Effector CD8-positive, alpha-beta T cell (primary cell): ENCODE data around the gene SH3BP5L.

Source experiments
- DNase-seq: peaks from one replicate; lab custom pipeline; 2025; lab: John Stamatoyannopoulos, UW

SH3BP5L gene

DNA sequence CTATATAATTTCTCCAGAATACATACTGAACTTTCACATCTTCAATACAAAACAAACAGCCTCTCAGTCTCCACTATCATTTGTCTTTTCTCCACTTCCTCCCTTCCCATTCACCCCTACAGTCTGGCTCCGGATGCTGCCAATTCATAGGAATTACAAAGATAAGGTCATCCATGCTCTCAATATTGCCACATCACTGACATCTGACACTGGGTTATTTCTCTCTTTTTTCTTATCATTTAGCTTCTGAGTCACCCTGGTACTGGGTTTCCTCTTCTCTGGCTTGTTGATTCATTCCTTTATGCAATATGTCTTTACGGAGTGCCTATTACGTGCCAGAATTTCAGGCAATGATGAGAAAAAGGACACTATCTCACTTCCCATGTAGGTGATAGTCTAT, 3.1 kb upstream of the SH3BP5L start:
- no peak for DNase-seq

DNA sequence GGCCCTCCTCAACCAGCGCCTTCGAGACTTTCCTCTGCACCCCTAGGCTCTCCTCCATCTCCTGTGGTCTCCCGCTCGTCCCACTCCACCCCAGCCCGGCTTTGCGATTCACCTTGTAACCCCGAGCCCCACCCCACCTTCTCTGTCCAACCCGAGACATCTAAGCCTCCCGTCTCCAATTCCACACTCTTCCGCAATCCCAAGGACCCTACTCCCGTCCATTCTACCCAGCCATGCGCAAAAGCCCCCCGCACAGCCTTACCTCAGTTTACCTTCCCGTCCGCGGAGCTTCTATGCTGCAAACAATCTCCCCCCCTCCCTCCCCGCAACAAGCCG, 174 bp downstream of the SH3BP5L start:
- no peak for DNase-seq

DNA sequence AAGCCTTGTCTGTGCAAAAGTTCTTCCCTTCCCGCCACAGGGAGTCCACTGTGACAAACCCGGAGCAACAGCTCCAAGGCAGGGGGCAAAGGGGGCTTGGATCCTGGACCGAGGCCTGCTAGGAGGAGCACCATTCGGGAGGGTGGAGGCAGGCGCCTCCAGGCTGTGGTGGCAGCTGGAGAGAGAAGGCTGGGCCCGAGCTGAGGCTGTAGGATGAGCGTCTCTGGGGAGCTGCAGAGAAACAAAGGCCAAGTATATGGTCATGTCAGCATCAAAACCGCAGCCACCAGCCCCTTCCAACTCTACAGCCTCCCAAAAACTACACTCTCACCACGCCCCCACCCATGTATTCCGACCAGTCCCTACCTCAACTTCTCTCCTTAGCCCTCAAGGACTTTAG, 579 bp downstream of the SH3BP5L start:
- DNase-seq: no peak

GRCh38 chr1:248824701-248825100, 1.0 kb downstream of the SH3BP5L start:
- no peak for DNase-seq

DNA sequence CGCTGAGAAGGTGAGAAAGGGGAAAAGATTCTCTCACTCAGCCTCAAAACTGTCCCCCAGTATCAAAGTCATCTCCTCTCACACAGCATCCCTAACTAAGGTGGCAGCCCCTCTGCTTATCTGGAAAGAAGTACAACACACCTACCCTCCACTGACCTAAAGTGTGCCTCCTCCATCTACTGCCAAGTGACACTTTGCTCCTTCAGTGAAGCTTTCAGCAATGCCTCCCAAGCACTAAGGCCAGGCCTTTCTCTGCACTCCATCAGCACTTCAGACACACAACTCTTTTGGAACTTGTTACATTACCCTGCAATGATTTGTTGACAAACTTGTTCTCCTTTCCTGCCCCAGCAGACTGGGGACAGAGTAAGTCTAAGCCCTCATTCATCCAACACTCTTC, 1.4 kb downstream of the SH3BP5L start:
- DNase-seq: no peak

DNA sequence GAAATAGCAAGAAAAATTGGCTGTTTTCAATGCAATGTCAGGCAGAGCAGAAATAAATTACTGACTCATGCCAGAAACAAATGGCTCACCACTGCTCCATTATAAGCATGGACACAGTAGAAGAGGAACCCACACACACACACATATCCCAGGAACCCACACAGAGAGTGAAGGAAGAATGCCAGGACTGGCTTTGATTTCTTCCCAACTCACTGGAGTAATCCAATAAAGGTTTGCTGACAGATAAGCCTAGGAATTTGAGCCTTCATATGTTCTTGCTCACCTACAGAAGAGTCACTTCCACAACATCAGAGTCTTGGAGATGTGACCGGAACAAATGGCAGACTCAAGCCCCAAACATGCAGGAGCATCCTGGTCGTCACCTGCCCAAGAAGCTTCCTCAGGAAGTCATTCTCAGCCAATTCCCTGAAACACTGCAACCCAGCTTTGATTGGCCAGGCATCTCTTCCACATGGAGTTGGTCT, 2.2 kb downstream of the SH3BP5L start:
- no peak for DNase-seq

DNA sequence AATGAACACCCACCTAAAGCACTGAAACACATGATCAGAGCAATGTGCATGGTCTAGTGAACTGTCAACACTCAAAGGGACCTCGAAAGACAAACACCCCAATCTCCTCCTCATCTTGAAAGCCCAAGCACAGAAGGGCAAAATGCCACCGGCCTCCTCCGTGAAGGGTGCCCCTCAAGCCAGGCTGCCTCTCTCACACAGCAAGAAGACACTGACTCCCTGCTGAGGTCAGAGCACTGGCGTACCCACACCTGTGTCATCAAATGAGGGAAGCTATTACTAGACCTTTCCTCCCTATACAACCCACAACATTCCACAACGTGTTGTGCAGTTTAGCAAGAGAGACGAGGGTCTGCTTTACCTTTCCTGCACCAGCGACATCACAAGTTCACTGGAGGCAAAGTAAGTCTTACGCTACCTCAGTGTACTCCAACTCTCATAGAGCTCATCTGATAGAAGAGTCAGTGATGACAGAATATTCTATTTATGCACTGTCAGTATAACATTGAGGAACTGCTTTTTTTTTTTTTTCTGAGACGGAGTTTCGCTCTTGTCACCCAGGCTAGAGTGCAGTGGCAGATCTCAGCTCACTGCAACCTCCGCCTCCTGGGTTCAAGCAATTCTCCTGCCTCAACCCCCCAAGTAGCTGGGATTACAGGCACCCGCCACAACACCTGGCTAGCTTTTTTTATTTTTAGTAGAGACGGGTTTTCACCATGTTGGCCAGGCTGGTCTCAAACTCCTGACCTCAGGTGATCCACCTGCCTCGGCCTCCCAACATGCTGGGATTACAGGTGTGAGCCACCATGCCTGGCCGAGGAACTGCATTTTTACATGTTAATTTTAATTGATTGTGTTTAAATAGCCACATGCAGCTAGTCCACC, 3.3 kb downstream of the SH3BP5L start:
- DNase-seq: no peak

DNA sequence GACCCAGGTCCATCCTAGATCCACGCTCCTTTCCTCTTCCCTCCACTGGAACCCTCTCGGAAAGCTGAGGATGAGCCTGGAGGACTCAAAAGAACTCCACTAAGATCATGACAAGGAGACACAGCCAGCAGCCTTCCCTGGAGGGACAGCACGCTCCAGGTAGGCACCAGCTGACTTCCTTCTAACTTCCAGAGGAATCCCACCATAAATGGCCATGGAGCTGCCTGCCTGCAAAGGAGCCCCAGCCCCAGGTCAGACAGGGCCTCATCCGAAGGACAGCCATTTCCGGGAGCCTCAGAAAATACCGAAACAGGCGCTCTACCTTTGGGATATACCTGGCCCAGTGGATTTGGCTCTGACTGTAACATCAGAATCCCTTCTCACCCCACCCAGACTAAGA, 4.1 kb downstream of the SH3BP5L start:
- DNase-seq: no peak

- no peak for DNase-seq
Observed at GRCh38 chr1:248821101-248821500, 4.6 kb downstream of the SH3BP5L start.

DNA sequence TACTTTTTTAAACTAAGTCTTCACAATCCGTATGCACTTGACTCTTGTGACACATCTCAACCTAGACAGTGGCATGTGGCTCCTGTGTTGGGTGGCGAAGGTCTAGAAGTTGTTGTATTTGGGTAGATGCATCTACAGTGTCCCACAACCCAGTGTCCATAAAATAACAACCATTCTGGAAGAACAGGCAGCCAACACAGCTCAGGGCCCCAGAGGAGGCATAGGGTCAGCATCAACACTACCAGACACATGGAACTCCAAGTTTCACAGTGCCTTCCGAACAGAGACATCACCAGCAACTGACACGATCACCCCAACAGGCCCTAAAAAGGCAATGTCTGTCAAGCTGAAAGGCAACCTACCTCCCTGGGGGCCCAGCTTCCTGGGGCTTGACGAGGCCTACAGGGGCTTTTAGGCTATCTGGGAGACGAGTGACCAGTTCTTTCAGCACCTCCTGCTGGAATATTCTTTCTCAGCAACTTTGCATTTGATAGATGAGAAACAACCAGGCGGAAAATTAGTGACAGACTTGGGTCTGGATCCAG, 5.6 kb downstream of the SH3BP5L start:
- DNase-seq: no peak

DNA sequence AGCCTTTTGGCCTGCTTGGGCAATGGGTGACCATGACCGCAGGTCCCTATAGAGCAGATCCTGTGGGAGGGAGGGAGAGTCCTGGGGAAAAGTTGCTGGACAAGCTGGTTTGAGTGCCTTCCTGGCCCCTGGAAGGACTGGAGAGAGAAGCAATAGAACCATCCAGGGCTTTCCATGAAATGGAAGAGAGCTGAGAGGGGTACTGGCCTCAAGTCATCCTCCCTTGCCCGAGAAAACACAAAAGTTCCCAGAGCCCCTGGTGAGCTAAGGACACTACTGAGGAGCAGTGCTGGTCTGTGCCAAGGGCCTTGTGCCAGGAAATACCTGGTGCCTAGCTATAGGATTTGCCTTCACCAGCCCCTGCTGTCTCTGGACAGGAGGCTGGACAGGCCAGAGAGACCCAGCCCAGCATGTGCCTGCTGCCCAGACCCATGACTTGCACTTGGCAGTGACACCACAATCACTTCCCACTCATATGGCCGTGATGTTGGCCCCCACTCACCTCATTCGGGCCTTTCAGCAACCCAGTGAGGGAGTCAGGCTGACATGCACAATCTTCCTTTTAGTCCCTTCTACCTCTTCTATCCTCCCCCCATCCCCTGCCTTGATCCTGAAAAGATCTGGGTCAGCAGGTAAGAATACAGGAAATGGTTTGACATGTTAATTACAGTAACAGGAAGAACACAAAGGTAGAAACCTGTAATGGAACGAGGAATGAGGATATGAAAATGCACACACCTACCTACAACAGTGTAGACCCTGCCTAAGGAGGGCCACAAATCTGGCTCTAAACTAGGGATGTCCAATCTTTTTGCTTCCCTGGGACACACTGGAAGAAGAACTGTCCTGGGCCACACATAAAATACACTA, 7.0 kb downstream of the SH3BP5L start:
- DNase-seq: no peak

DNA sequence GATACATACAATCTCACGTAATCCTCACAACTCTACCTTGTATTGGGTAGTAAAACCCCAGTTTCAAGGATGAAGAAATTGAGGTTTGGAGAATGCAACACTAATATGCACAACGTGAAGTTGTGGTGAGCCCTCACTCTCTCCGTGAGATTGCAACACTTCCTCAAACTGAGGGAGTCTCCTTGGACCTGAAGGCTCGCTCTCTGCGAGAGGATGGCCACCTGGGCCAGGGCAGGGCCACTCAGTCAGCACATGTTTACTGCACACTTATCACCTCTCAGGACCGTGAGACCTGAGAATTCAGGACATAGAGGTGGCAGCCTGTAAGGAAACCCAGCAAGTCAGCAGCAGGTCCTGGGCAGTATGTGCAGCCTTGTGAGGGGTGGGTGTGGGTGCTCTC, 8.7 kb downstream of the SH3BP5L start:
- DNase-seq: no peak

- DNase-seq: no peak
Observed at GRCh38 chr1:248816042-248816851, 9.5 kb downstream of the SH3BP5L start.

DNA sequence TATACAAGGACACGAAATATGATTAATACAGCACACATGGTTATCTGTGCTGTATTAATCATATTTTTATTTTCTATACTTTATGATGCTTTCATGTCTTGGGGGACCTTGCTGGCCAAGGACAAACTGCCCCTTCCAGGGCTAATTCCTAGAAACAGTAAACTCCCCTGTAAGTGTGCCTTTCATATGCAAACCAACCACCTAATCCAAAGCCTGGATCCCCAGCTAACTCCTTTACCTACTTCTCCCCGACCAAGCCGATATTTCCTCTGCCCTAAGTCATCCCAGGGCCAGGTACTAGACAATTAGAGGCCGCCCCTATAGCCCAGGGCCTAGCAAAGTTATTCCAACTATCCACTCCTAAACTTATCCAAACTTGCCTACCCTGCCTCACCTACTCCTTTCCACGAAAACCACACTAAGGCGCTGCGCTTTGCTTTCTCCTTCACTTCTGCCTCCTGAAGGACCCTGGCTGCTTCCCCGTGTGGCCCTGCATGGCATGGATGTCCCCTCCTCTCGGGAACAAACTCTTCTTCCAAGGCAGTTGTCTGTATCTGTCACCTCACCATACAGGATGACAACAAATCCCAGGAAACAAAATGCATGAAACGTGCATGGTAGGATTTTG, 10.2 kb downstream of the SH3BP5L start:
- DNase-seq: no peak

DNA sequence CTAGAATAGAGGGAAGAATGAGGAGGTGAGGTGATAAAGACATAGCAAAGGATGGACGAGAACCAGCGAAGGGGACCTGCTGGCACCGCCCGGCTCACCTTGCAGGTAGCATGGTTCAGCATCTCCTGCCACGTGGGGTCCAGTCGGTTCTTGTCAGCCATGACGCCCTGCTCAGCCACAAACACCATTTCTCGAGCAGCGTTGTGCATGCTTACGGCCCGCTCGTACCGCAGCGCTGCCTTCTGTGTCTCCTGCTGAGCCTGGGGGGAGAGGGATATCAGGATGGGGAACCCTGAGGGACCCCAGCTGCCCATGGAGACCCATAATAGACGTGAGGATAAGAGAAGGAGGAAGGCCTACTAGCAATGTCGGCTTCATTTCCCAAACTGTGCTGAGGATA, 11.4 kb downstream of the SH3BP5L start:
- DNase-seq: no peak

- no peak for DNase-seq
Observed at GRCh38 chr1:248813546-248813945, 12.2 kb downstream of the SH3BP5L start.

DNA sequence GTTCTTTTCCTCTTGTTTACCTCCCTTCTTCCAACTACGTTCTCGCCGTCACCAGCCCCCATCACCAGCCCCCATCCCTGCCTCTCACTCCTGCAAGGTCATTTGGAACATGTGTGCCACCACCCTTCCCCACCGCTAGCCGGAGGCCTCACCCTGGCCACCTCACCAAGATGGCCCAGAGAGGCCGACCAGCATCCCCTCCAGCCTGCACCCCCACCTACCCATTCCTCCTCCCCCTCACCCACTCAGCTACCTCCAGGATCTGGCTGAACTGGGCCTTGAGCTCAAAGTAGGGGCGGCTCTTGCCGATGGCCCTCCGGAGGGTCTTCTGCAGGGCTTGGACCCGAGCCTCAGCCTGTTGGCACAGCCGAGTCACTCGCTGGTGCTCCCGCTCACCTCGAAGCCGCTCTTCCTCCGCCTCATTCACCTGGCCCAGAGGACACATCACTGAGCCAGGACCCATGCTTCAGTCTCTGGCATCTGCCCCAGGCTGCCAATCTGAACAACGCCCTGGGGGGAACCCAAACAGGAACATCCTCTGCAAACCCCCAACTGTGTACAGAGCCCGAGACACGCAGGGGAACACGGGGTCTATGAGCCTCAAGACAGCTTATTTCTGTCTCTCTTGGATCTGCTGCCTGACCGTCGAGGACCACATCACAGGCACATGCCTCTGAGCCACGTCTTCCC, 12.8 kb downstream of the SH3BP5L start:
- no peak for DNase-seq

- DNase-seq: no peak
Observed at GRCh38 chr1:248811514-248812490, 13.9 kb downstream of the SH3BP5L start.

GRCh38 chr1:248810727-248811513, 14.8 kb downstream of the SH3BP5L start:
- DNase-seq: no peak
